Left lung (tissue), 10 donors: ENCODE measurements around the gene TAF4B. TPM values are rescaled to one million over a fixed set of nuclear protein-coding genes. Genes with fewer than 3 reads are reported as not detected.

Source experiments
- ATAC-seq: fragments of 200-7000 bp; cut with Tn5 transposase; one replicate; pipeline ENCODE4 v1.9.1; 2020; ENCODE audit warnings: moderate library complexity
- DNase-seq, 4 donors: peaks; one replicate each; pipeline ENCODE4 v3.0.0-alpha.2; 2013 to 2020
- H3K27ac ChIP-seq, 2 donors: fragments of 200-600 bp; sonication (generic) in 1 of 2; one replicate each; pipeline versions ENCODE4 v1.5.0 to v1.8.0; 2020 to 2021
- H3K27me3 ChIP-seq, 2 donors: fragments of 200-600 bp; sonication (generic) in 1 of 2; one replicate each; pipeline versions ENCODE4 v1.5.0 to v1.8.0; 2020 to 2021
- H3K36me3 ChIP-seq, 2 donors: fragments of 200-600 bp; sonication (generic) in 1 of 2; one replicate each; pipeline versions ENCODE4 v1.5.0 to v1.8.0; 2020 to 2021
- H3K4me1 ChIP-seq, 2 donors: fragments of 200-600 bp; one replicate each; pipeline ENCODE4 v1.8.0; 2021
- H3K4me3 ChIP-seq, 2 donors: fragments of 200-600 bp; sonication (generic) in 1 of 2; one replicate each; pipeline versions ENCODE4 v1.5.0 to v1.8.0; 2020 to 2021; ENCODE audit warnings: mild to moderate bottlenecking in 1 of 2
- H3K9me3 ChIP-seq, 2 donors: fragments of 200-600 bp; sonication (generic) in 1 of 2; one replicate each; pipeline versions ENCODE4 v1.5.0 to v1.8.0; 2020 to 2021
- CTCF ChIP-seq, 2 donors: fragments of 200-600 bp; sonication (generic) in 1 of 2; IDR thresholded peaks; one replicate each; pipeline versions ENCODE4 v1.5.0 to v1.8.0; 2021; ENCODE audit warnings: antibody characterized with exemption in 2 of 2
- intact Hi-C, 2 donors: fragments of 100-400 bp; cut with DNase I; formaldehyde crosslinking; loops; one replicate each; pipeline versions ENCODE4 v1.11.2 to v1.14.2; 2022
- polyA plus RNA-seq, 6 donors: library from polyadenylated mRNA; unstranded; fragments of 120-200 nt; gene quantifications; one replicate each; pipeline ENCODE4 v1.2.1, GENCODE V29; 2013; ENCODE audit not compliant: insufficient read length in 6 of 6
- total RNA-seq, 2 donors: library from RNA; stranded (reverse); fragmentation: NEBNext Ultra II Directional; extraction: Animal tissue kit (Norgen Biotek cat#: 25700); gene quantifications; one replicate each; pipeline ENCODE4 v1.2.1, GENCODE V29; 2021
- donor health status: DM: no; HTN: yes; CAD: no.
- donor health status: DM: no; HTN: no; CAD: no.

TAF4B gene
- total and polyA plus RNA-seq, 8 donors: 2.2 to 4.7 (median 4.0) TPM

DNA sequence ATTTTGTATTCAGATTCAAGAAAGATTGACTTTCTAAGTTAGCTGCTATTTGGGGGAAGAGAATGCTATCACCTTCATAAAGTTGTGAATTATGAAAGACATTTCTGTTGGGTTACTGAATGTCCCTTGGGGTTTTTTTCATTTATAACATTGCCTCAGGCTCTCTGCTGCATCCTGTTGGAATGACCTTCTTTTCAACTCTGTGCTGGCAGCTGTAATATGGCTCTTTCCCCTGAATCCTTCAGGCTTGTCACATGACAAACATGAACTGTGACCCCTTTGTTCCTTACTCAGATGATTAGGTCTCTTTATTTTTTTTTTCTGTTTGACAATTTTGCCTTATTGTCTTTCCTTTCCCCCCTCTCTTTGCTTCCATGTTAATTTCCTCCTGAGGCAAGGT is 159.8 kb downstream of the TAF4B start:
- H3K4me3 ChIP-seq: no peak overlapping the region
- H3K27me3 ChIP-seq: no peaks in the 10 kb centered on the region
- peak in 2 of 4 donors; percentile 54 to 82 for DNase-seq
- H3K4me1 ChIP-seq: no peaks in the 10 kb centered on the region
- intact Hi-C loops: no loop called here
- no peak for TF ChIP-seq CTCF (IDR thresholded peaks at IDR 0.05)
- ATAC-seq: peak; percentile 37
- H3K9me3 ChIP-seq: no peaks in the 10 kb centered on the region
- no peaks in the 10 kb centered on the region for H3K36me3 ChIP-seq
- no peak overlapping the region for H3K27ac ChIP-seq

- H3K9me3 ChIP-seq: no peaks in the 10 kb centered on the region
- intact Hi-C loops: no loop called here
- no peaks in the 10 kb centered on the region for H3K27me3 ChIP-seq
- no peak overlapping the region for H3K27ac ChIP-seq
- TF ChIP-seq CTCF (IDR thresholded peaks at IDR 0.05): no peak
- no peak for ATAC-seq
- H3K4me1 ChIP-seq: no peaks in the 10 kb centered on the region
- no peak overlapping the region for H3K4me3 ChIP-seq
- no peak for DNase-seq
- H3K36me3 ChIP-seq: no peaks in the 10 kb centered on the region
These were observed 160.2 kb downstream of the TAF4B start for GRCh38 chr18:26386441-26386840.

DNA sequence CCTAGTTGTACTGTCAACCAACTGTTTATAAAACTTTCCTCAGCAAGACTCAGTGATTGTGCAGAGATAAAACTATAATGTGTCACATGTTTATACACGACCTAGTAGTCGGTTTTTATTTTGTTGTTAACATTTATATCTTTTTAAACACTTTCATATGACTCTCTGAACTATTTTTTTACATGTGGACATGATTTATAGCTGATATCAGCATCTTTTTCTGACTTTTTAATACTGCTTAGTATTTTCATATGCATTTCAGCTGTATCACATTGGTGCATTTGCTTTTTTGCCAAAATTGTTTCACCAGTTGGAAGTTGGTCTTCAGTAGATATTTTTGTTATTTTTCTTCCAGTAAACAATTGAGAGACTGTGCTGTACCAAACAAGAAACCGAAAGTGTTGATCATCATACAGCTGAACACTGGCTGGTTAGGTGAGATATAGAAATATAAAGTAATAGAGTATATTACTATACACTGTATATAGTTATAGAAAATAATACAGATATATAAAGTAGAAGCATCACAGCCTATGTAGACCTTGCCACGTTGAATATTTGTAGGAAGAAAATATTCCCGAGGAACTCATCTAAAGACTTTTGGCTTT is 167.9 kb downstream of the TAF4B start:
- intact Hi-C loops: loop anchor here in 1 of 2 donors (10.0 kb wide), 1 partner anchor 251 kb away; no protein-coding TSS in a partner anchor
- no peak for DNase-seq
- Histone ChIP-seq H3K4me3 (no peak overlapping the region), H3K9me3 (no peaks in the 10 kb centered on the region), H3K27me3 (no peaks in the 10 kb centered on the region), H3K36me3 (no peaks in the 10 kb centered on the region), H3K27ac (no peak overlapping the region), H3K4me1 (no peaks in the 10 kb centered on the region)
- no peak for TF ChIP-seq CTCF (IDR thresholded peaks at IDR 0.05)
- ATAC-seq: no peak

DNA sequence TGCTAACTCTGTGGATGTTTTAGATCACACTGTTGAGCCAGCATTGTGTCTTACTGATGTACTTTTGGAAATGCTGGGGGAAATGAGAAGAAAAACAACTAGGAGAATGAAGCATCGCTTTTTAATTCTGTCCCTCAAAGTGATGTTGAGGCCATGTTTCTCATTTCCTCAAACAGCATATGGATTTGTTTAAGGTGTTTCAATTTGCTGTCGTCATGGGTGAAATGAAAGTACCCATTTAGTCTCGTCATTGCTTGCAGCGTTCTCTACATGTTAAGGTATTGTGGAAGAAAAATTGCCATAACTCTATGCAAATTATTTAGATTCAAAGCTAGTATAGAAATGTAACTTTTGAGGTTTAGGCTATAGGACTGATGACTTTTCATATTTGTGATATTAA is 170.8 kb downstream of the TAF4B start:
- ATAC-seq: no peak
- TF ChIP-seq CTCF (IDR thresholded peaks at IDR 0.05): no peak

GRCh38 chr18:26403491-26403890 is 177.2 kb downstream of the TAF4B start:
- no peak for DNase-seq
- no peak for TF ChIP-seq CTCF (IDR thresholded peaks at IDR 0.05)

More for the DNA sequence above, 170.8 kb downstream of the TAF4B start:
- Histone ChIP-seq H3K27ac (no peak overlapping the region), H3K4me1 (no peaks in the 10 kb centered on the region), H3K36me3 (no peaks in the 10 kb centered on the region), H3K4me3 (no peak overlapping the region), H3K9me3 (no peaks in the 10 kb centered on the region), H3K27me3 (no peaks in the 10 kb centered on the region)
- intact Hi-C loops: loop anchor here in 1 of 2 donors (10.0 kb wide), 1 partner anchor 248 kb away; no protein-coding TSS in a partner anchor
- no peak for DNase-seq

More at GRCh38 chr18:26403491-26403890, 177.2 kb downstream of the TAF4B start:
- intact Hi-C loops: no loop called here
- Histone ChIP-seq H3K4me3 (no peak overlapping the region), H3K27me3 (no peaks in the 10 kb centered on the region), H3K36me3 (no peaks in the 10 kb centered on the region), H3K4me1 (no peaks in the 10 kb centered on the region), H3K9me3 (no peaks in the 10 kb centered on the region), H3K27ac (no peak overlapping the region)
- ATAC-seq: no peak
